ENCODE data around the gene TEX101.

Gene TEX101

GRCh38 chr19:43416951-43417623 is 2.4 kb downstream of the TEX101 start:
- no peak overlapping the region for H3K27ac ChIP-seq

DNA sequence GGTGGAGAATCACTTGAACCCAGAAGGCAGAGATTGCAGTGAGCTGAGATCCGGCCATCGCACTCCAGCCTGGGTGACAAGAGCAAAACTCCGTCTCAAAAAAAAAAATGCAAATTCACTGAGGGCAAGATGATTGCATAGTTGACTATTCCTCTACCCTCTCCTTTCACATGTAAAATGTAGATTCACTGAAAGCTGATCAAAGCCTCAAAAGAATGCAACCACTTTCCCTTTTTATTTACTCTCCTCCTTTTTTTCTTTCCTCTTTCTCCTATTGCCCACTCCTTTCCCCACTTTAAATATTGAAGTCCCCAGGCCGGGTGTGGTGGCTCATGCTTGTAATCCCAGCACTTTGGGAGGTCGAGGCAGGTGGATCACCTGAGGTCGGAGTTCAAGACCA is 6.3 kb downstream of the TEX101 start:
- no peak for TF ChIP-seq ZFX (IDR thresholded peaks at IDR 0.05; ENCODE audit: borderline replicate concordance)
- TF ChIP-seq, protein P1, sequence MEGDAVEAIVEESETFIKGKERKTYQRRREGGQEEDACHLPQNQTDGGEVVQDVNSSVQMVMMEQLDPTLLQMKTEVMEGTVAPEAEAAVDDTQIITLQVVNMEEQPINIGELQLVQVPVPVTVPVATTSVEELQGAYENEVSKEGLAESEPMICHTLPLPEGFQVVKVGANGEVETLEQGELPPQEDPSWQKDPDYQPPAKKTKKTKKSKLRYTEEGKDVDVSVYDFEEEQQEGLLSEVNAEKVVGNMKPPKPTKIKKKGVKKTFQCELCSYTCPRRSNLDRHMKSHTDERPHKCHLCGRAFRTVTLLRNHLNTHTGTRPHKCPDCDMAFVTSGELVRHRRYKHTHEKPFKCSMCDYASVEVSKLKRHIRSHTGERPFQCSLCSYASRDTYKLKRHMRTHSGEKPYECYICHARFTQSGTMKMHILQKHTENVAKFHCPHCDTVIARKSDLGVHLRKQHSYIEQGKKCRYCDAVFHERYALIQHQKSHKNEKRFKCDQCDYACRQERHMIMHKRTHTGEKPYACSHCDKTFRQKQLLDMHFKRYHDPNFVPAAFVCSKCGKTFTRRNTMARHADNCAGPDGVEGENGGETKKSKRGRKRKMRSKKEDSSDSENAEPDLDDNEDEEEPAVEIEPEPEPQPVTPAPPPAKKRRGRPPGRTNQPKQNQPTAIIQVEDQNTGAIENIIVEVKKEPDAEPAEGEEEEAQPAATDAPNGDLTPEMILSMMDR (IDR thresholded peaks at IDR 0.05) = no peak
- no peak overlapping the region for H3K27ac ChIP-seq

More at GRCh38 chr19:43416951-43417623, 2.4 kb downstream of the TEX101 start:
- TF ChIP-seq ZFX (IDR thresholded peaks at IDR 0.05; ENCODE audit: borderline replicate concordance) = no peak
- TF ChIP-seq, protein P1 (IDR thresholded peaks at IDR 0.05) = no peak

- TF ChIP-seq, protein P1 (IDR thresholded peaks at IDR 0.05) = no peak
- TF ChIP-seq ZFX (IDR thresholded peaks at IDR 0.05; ENCODE audit: borderline replicate concordance) = no peak
- no peak overlapping the region for H3K27ac ChIP-seq
Observed at GRCh38 chr19:43422000-43422688, 7.5 kb downstream of the TEX101 start.

- no peak overlapping the region for H3K27ac ChIP-seq
- TF ChIP-seq, protein P1 (IDR thresholded peaks at IDR 0.05) = no peak
- no peak for TF ChIP-seq ZFX (IDR thresholded peaks at IDR 0.05; ENCODE audit: borderline replicate concordance)
Observed at GRCh38 chr19:43422689-43423066, 8.0 kb downstream of the TEX101 start.

DNA sequence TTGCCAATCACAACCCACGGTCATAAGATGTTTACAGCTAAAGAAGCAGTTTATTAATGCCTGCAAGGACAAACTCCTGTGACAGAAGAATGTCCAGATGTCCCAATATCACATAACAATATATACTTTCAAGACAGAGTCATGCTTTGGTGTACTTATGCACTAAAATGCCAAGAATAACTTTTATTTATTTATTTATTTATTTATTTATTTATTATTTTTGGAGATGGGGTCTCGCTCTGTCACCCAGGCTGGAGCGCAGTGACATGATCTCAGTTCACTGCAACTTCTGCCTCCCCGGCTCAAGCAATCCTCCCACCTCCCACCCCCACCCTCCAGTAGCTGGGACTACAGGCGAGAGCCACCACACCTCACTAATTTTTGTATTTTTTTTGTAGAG is 9.1 kb downstream of the TEX101 start:
- no peak overlapping the region for H3K27ac ChIP-seq
- TF ChIP-seq ZFX (IDR thresholded peaks at IDR 0.05; ENCODE audit: borderline replicate concordance) = no peak
- TF ChIP-seq, protein P1 (IDR thresholded peaks at IDR 0.05) = no peak

DNA sequence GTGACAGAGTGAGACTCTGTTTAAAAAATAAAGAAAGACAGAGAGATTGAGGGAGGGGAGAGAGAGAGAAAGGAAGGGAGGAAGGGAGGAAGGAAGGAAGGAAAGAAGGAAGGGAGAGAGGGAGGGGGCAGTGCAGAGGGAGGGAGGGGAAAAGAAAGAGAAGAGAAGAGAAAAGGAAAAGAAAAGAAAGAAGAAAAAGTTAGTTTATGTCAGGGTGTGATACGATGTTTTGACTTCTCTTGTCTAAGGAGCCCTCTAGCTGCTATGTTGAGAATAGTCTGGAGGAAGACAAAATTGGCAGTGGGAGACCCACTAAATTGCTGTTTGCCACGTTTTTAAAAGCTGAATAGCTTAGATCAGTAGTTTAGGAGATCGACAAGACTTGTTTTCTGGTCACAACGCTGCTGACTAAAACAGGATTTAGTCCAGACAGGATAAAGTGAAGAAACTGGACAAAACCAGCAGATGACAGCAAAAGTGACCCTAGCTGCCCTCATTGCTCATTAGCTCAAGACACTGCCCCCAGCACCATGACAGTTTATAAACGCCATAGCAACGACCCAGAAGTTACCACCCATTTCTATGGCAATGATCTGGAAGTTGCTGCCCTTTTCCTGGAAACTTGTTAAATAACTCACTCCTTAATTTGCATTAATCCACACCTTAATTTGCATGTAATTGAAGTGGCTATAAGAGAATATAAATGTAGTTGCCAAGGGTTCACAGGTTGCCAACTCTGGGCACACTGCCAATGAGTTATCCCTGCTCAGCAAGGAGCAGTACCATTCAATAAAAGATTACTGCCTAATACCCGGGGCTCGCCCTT is 11.1 kb downstream of the TEX101 start:
- peak overlapping the region; percentile 68 for H3K27ac ChIP-seq
- no peak for TF ChIP-seq ZFX (IDR thresholded peaks at IDR 0.05; ENCODE audit: borderline replicate concordance)
- TF ChIP-seq, protein P1 (IDR thresholded peaks at IDR 0.05) = peak; percentile 68

Measured in 22Rv1 (cell line).